Gastrocnemius medialis (tissue), 4 donors: ENCODE measurements around the gene CDKN2B-AS1.

Source experiments
- CTCF ChIP-seq, 5 experiments: fragments of 450-650 bp in 3 of 5; fragments of 200-600 bp in 2 of 5; sonication (generic) in 2 of 5; IDR thresholded peaks in 4 of 5; conservative IDR thresholded peaks in 1 of 5; 1 replicate in 4 of 5; 2 replicates in 1 of 5; pipeline ENCODE4 v1.5.1; 2016 to 2019; ENCODE audit warnings: antibody characterized with exemption in 5 of 5, mild to moderate bottlenecking in 3 of 5, moderate library complexity in 3 of 5
- POLR2A ChIP-seq, 2 donors: fragments of 450-650 bp; IDR thresholded peaks; one replicate each; pipeline ENCODE4 v1.6.1; 2017; ENCODE audit warnings: antibody characterized with exemption in 2 of 2, mild to moderate bottlenecking in 2 of 2, moderate library complexity in 2 of 2

DNA sequence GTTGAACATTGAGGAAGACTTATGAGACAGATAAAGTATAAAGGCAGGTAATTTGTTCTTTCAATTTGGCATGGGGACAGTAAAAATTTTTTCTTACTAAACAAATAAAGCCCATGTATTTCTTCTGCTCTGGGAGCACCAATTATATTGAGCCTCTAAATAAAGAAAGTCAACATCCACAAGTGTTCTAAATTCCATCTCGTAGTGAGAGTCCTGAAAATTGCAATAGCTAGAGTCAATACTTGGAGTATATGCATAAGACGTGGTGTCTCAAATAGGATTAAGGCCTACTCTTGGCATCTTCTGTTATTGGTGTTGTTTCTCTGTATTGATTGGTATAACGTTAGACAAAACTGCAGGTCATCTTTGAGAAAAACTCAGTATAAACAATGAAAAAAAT, 135.0 kb downstream of the CDKN2B-AS1 start:
- TF ChIP-seq CTCF (IDR thresholded peaks at IDR 0.05 in 4 of 5, conservative IDR thresholded peaks at IDR 0.05 in 1 of 5) (no peak), POLR2A (IDR thresholded peaks at IDR 0.05) (no peak)
